DND-41 (cell line): Measurements from ENCODE around the gene KCNK3.

Source experiments
- EZH2 ChIP-seq: IDR thresholded peaks from 3 replicates; pipeline ENCODE4 v1.6.1; 2012; ENCODE audit warnings: borderline replicate concordance, low read depth, mild to moderate bottlenecking, moderate library complexity, low read length, inconsistent platforms; ENCODE audit not compliant: severe bottlenecking
- TF ChIP-seq, protein P1 (sequence below): IDR thresholded peaks from 2 replicates; pipeline ENCODE4 v1.5.1; 2012; ENCODE audit warnings: borderline replicate concordance, low read length, moderate library complexity, mild to moderate bottlenecking; ENCODE audit not compliant: poor library complexity, severe bottlenecking; ENCODE audit errors: extremely low read depth

DNA sequence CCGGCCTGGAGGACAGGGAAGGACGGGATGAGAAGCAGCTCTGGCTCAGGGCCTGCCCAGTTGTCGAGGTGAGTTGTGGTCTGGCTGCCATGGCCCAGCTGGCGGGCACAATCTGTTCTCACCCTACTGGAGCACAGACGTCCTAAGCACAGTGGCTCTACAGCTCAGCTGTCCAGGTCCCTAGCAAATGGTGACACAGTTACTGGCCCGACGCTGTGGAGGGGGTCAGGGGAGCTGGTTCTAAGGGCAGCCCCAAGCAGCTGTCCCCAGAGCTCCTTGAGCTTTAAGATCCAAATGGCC, 32.9 kb downstream of the KCNK3 start:
- TF ChIP-seq, protein P1, sequence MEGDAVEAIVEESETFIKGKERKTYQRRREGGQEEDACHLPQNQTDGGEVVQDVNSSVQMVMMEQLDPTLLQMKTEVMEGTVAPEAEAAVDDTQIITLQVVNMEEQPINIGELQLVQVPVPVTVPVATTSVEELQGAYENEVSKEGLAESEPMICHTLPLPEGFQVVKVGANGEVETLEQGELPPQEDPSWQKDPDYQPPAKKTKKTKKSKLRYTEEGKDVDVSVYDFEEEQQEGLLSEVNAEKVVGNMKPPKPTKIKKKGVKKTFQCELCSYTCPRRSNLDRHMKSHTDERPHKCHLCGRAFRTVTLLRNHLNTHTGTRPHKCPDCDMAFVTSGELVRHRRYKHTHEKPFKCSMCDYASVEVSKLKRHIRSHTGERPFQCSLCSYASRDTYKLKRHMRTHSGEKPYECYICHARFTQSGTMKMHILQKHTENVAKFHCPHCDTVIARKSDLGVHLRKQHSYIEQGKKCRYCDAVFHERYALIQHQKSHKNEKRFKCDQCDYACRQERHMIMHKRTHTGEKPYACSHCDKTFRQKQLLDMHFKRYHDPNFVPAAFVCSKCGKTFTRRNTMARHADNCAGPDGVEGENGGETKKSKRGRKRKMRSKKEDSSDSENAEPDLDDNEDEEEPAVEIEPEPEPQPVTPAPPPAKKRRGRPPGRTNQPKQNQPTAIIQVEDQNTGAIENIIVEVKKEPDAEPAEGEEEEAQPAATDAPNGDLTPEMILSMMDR = no peak
- no peak for TF ChIP-seq EZH2
